A549 (cell line): ENCODE measurements around the gene MAFF. TPM values are rescaled to one million over a fixed set of nuclear protein-coding genes. Genes with fewer than 3 reads are reported as not detected.
"Not testable (repeated sequence)": the region's sequence is repeated elsewhere in the genome, so short reads cannot be mapped to it uniquely, and the experiment has no call there.

Experiments
- ATAC-seq, 2 experiments: fragments of 200-7000 bp in 1 of 2; fragments of >200 bp in 1 of 2; cut with Nextera tagmentation in 1 of 2; cut with Tn5 transposase in 1 of 2; 3 replicates each; pipeline versions ENCODE4 v1.8.0 to v1.9.1; 2018 to 2020; ENCODE audit warnings: mild to moderate bottlenecking in 1 of 2, moderate library complexity in 1 of 2
- CTCF ChIA-PET: fragments of 300-600 bp; sonication (Branson Sonifier 250); formaldehyde crosslinking; extraction: SDS; loops from one replicate; lab custom pipeline; 2021; ENCODE audit warnings: antibody characterized with exemption, inconsistent platforms; lab: Yijun Ruan, JAX
- POLR2A ChIA-PET: fragments of 350-600 bp; formaldehyde crosslinking; extraction: SDS; loops from one replicate; lab custom pipeline; 2021; ENCODE audit warnings: antibody characterized with exemption, inconsistent platforms; lab: Yijun Ruan, JAX
- DNase-seq, 2 experiments: peaks; one replicate each; pipeline versions ENCODE4 v3.0.0 to v3.0.0-alpha.2; 2011 to 2016; ENCODE audit warnings: low read depth in 1 of 2, low spot score in 1 of 2
- FAIRE-seq: peaks from 2 replicates; lab custom pipeline; 2011; peaks lifted over from hg19 to GRCh38; lab: Jason Lieb, UNC
- H3K27ac ChIP-seq, 2 experiments: fragments of >200 bp; sonication (Bioruptor Twin); formaldehyde crosslinking; 3 replicates each; pipeline ENCODE4 v1.5.1; 2016 to 2017
- H3K4me1 ChIP-seq: fragments of >200 bp; sonication (Bioruptor Twin); formaldehyde crosslinking; 3 replicates; pipeline ENCODE4 v1.6.1; 2016
- H3K4me2 ChIP-seq: fragments of >200 bp; sonication (Bioruptor Twin); formaldehyde crosslinking; 3 replicates; pipeline ENCODE4 v1.6.1; 2016
- H3K4me3 ChIP-seq: fragments of >200 bp; sonication (Bioruptor Twin); formaldehyde crosslinking; 3 replicates; pipeline ENCODE4 v1.5.1; 2016
- H3K9me3 ChIP-seq: fragments of >200 bp; sonication (Bioruptor Twin); formaldehyde crosslinking; 3 replicates; pipeline ENCODE4 v1.6.1; 2016
- BHLHE40 ChIP-seq: IDR thresholded peaks from 2 replicates; pipeline ENCODE4 v1.6.1; 2012; ENCODE audit warnings: low read depth, low read length, inconsistent platforms
- CBX2 ChIP-seq: fragments of 200-600 bp; sonication (generic); IDR thresholded peaks from 2 replicates; pipeline ENCODE4 v1.6.1; 2016; ENCODE audit warnings: low read depth, mild to moderate bottlenecking, borderline replicate concordance
- CHD2 ChIP-seq: fragments of 150-350 bp; IDR thresholded peaks from 2 replicates; pipeline ENCODE4 v1.6.1; 2014; ENCODE audit warnings: low read length; ENCODE audit not compliant: partially characterized antibody
- CHD4 ChIP-seq: fragments of 200-600 bp; sonication (generic); IDR thresholded peaks from 2 replicates; pipeline ENCODE4 v1.6.1; 2016; ENCODE audit warnings: antibody characterized with exemption, mild to moderate bottlenecking, borderline replicate concordance
- EHF ChIP-seq: fragments of 250-450 bp; sonication (Bioruptor Pico); IDR thresholded peaks from 2 replicates; pipeline ENCODE4 v1.5.0; 2020; ENCODE audit warnings: mild to moderate bottlenecking
- EP300 ChIP-seq, 2 experiments: fragments of >200 bp; sonication (Bioruptor Twin); formaldehyde crosslinking; IDR thresholded peaks; 2 replicates in 1 of 2; 3 replicates in 1 of 2; pipeline ENCODE4 v1.6.1; 2016 to 2017
- ESRRA ChIP-seq: fragments of 150-350 bp; IDR thresholded peaks from 2 replicates; pipeline ENCODE4 v1.6.1; 2014; ENCODE audit warnings: mild to moderate bottlenecking, low read length, borderline replicate concordance
- FOSB ChIP-seq: fragments of 250-450 bp; sonication (Bioruptor Pico); IDR thresholded peaks from 2 replicates; pipeline ENCODE4 v1.5.0; 2020; ENCODE audit warnings: mild to moderate bottlenecking, moderate library complexity
- FOSL2 ChIP-seq, 2 experiments: fragments of 450-650 bp in 1 of 2; fragments of >200 bp in 1 of 2; sonication (Bioruptor Twin) in 1 of 2; formaldehyde crosslinking; IDR thresholded peaks; 2 replicates each; pipeline versions ENCODE4 v1.5.0 to v1.6.1; 2016 to 2020; ENCODE audit warnings: mild to moderate bottlenecking in 1 of 2, moderate library complexity in 1 of 2
- GATA3 ChIP-seq: IDR thresholded peaks from 2 replicates; pipeline ENCODE4 v1.6.1; 2012; ENCODE audit warnings: borderline replicate concordance
- HES2 ChIP-seq: fragments of >200 bp; sonication (Bioruptor Twin); formaldehyde crosslinking; IDR thresholded peaks from 2 replicates; pipeline ENCODE4 v1.6.1; 2016
- HOXB5 ChIP-seq: fragments of 250-450 bp; sonication (Bioruptor Pico); IDR thresholded peaks from 2 replicates; pipeline ENCODE4 v1.5.0; 2020; ENCODE audit warnings: mild to moderate bottlenecking, moderate library complexity
- JUN ChIP-seq, 2 experiments: fragments of >200 bp; sonication (Bioruptor Twin); formaldehyde crosslinking; IDR thresholded peaks; 2 replicates in 1 of 2; 3 replicates in 1 of 2; pipeline ENCODE4 v1.6.1; 2016 to 2017
- JUNB ChIP-seq: fragments of >200 bp; sonication (Bioruptor Twin); formaldehyde crosslinking; IDR thresholded peaks from 2 replicates; pipeline ENCODE4 v1.6.1; 2016
- KDM5A ChIP-seq: fragments of 200-600 bp; sonication (generic); IDR thresholded peaks from 2 replicates; pipeline ENCODE4 v1.6.1; 2016; ENCODE audit warnings: antibody characterized with exemption, mild to moderate bottlenecking
- MAX ChIP-seq: IDR thresholded peaks from 2 replicates; pipeline ENCODE4 v1.6.1; 2012
- NR3C1 ChIP-seq: fragments of >200 bp; sonication (Bioruptor Twin); formaldehyde crosslinking; IDR thresholded peaks from 3 replicates; pipeline ENCODE4 v1.6.1; 2017
- PHF8 ChIP-seq: fragments of 200-600 bp; sonication (generic); IDR thresholded peaks from 2 replicates; pipeline ENCODE4 v1.6.1; 2016; ENCODE audit warnings: low read depth, mild to moderate bottlenecking, antibody characterized with exemption, moderate library complexity, borderline replicate concordance
- RAD21 ChIP-seq, 2 experiments: fragments of >200 bp in 1 of 2; sonication (Bioruptor Twin) in 1 of 2; formaldehyde crosslinking in 1 of 2; IDR thresholded peaks in 1 of 2; conservative IDR thresholded peaks in 1 of 2; 2 replicates in 1 of 2; 3 replicates in 1 of 2; pipeline ENCODE4 v1.6.1; 2012 to 2018; ENCODE audit warnings: inconsistent platforms in 1 of 2
- RNF2 ChIP-seq: fragments of 200-600 bp; sonication (generic); IDR thresholded peaks from 2 replicates; pipeline ENCODE4 v1.6.1; 2016; ENCODE audit warnings: low read depth, mild to moderate bottlenecking, antibody characterized with exemption, moderate library complexity, borderline replicate concordance
- TP53 ChIP-seq: fragments of 250-450 bp; sonication (Bioruptor Pico); IDR thresholded peaks from 2 replicates; pipeline ENCODE4 v1.5.0; 2021; ENCODE audit warnings: mild to moderate bottlenecking, moderate library complexity
- USF2 ChIP-seq: fragments of 450-650 bp; IDR thresholded peaks from 2 replicates; pipeline ENCODE4 v1.6.1; 2014; ENCODE audit warnings: antibody characterized with exemption
- ZFP36 ChIP-seq: fragments of 450-650 bp; IDR thresholded peaks from 2 replicates; pipeline ENCODE4 v1.6.1; 2014; ENCODE audit warnings: borderline replicate concordance; ENCODE audit not compliant: partially characterized antibody
- ZSCAN20 ChIP-seq: fragments of 250-450 bp; sonication (Bioruptor Pico); IDR thresholded peaks from 2 replicates; pipeline ENCODE4 v1.8.0; 2022; ENCODE audit warnings: mild to moderate bottlenecking, moderate library complexity
- WGBS: methylation state at CpG from one replicate; pipeline ENCODE4 v1.1.6; 2017; ENCODE audit errors: missing lambda C conversion rate; 5-methylcytosine and 5-hydroxymethylcytosine counted together
- polyA plus RNA-seq, 4 experiments: library from polyadenylated mRNA; depleted of rRNA in 3 of 4; stranded (reverse); fragments of >200 nt; fragmentation: RNase III in 1 of 4; extraction: RNeasy Plus Mini Kit Qiagen cat#74134 plus additional on column Dnase treatment in 1 of 4; gene quantifications; 2 replicates in 3 of 4; 3 replicates in 1 of 4; pipeline ENCODE4 v1.2.3, GENCODE V29; 2011 to 2017

Gene MAFF
- polyA plus RNA-seq, 2 of the 4 experiments (the other 2 are of a cell fraction), result 3.2 to 4.0 TPM

GRCh38 chr22:38177926-38178604 is 23.7 kb upstream of the MAFF start:
- DNase-seq, result peak; percentile 74 to 82
- ChIA-PET CTCF (interaction anchor here (1.0 to 3.6 kb wide), 5 partner anchors 12 to 126 kb away, joined by 3 to 19 read pairs (median 4); no protein-coding TSS in a partner anchor), POLR2A (no interaction called here)
- peak; percentile 58; a peak in 4 of 6 replicates for ATAC-seq
- Histone ChIP-seq H3K27ac (peak overlapping the region; percentile 92 to 94), H3K9me3 (no peaks in the 10 kb centered on the region), H3K4me2 (peak overlapping the region; percentile 89), H3K4me1 (peaks cover 44% of the 10 kb centered on the region), H3K4me3 (no peak overlapping the region)
- FAIRE-seq, result no peak
- TF ChIP-seq EHF (no peak), NR3C1 (no peak), MAX (peak; percentile 69), JUNB (peak; percentile 24; the same call in 1 of the 2 replicates), BHLHE40 (peak; percentile 61), PHF8 (no peak), HOXB5 (CRISPR knock-in tag) (no peak), GATA3 (peak; percentile 44; the same call in 1 of the 2 replicates), ESRRA (no peak), FOSL2 (IDR thresholded peaks at IDR 0.05) (0 out of 2 replicates have a peak, but pooled peaks have one; percentile 17), FOSL2 (CRISPR knock-in tag; IDR thresholded peaks at IDR 0.05) (peak; percentile 92), ZFP36 (peak; percentile 31)
- 31% methylated on average over 14 of the region's 15 CpGs for WGBS

GRCh38 chr22:38178605-38178937 is 23.2 kb upstream of the MAFF start:
- H3K4me3 ChIP-seq, DNase-seq, POLR2A ChIA-PET, ATAC-seq, FAIRE-seq, H3K9me3 ChIP-seq: not testable (repeated sequence)
- CTCF ChIA-PET, result interaction anchor here (1.0 to 3.6 kb wide), 4 partner anchors 59 to 127 kb away, joined by 3 to 19 read pairs (median 4); no protein-coding TSS in a partner anchor
- peaks cover 42% of the 10 kb centered on the region for H3K4me1 ChIP-seq
- H3K27ac ChIP-seq, result peak overlapping the region; percentile 92 to 94
- peak overlapping the region; percentile 89; the same call in 2 of the 3 replicates for H3K4me2 ChIP-seq
- 93% methylated on average over 6 of the region's 7 CpGs for WGBS

- Histone ChIP-seq H3K9me3 (no peaks in the 10 kb centered on the region), H3K4me3 (peak overlapping the region; percentile 58), H3K4me1 (peaks cover 42% of the 10 kb centered on the region)
- WGBS, result 24% methylated on average over 12 of the region's 14 CpGs
- no peak for DNase-seq
- TF ChIP-seq USF2, result peak; percentile 66
- no peak for TF ChIP-seq CHD2
- TF ChIP-seq EP300 (IDR thresholded peaks at IDR 0.05), result no peak
- TF ChIP-seq, all 56 proteins: peak for 1
- FAIRE-seq (no peak), ATAC-seq (peak; percentile 4 to 15; a peak in 3 of 6 replicates)
- H3K27ac ChIP-seq, result peak overlapping the region; percentile 92 to 94
- ChIA-PET POLR2A (interaction anchor here (0.7 to 1.7 kb wide), 3 partner anchors 11 to 35 kb away, joined by 3 to 14 read pairs (median 5); partner anchors contain the start of gene MAFF), CTCF (interaction anchor here (0.6 to 3.6 kb wide), 4 partner anchors 19 to 172 kb away, joined by 3 to 19 read pairs (median 3); no protein-coding TSS in a partner anchor)
- peak overlapping the region; percentile 89 for H3K4me2 ChIP-seq
These were observed 20.8 kb upstream of the MAFF start for GRCh38 chr22:38180841-38181452.

GRCh38 chr22:38181453-38182200 is 20.2 kb upstream of the MAFF start, which contains the start of gene PLA2G6:
TSS of gene PLA2G6 (minus strand) at chr22:38181830. CDS start at chr22:38169426, 12,404 bp downstream.
- Histone ChIP-seq H3K4me2 (peak within 1 kb of the TSS; percentile 89), H3K4me3 (peak within 1 kb of the TSS; percentile 58), H3K4me1 (peaks cover 42% of the 10 kb centered on the region), H3K27ac (peak within 1 kb of the TSS; percentile 92 to 94), H3K9me3 (no peaks in the 10 kb centered on the region)
- POLR2A ChIA-PET, result interaction anchor here (0.5 to 1.7 kb wide), 6 partner anchors 11 to 621 kb away, joined by 3 to 14 read pairs (median 4); partner anchors contain the start of gene MAFF
- DNase-seq (peak; percentile 91 to 98), FAIRE-seq (no peak), ATAC-seq (peak; percentile 92)
- CTCF ChIA-PET, result interaction anchor here (0.6 to 1.0 kb wide), 2 partner anchors 13 to 18 kb away, joined by 3 read pairs; no protein-coding TSS in a partner anchor
- WGBS, result 2% methylated on average over 21 of the region's 48 CpGs
- peak; percentile 47; the same call in 1 of the 2 replicates for TF ChIP-seq MAX
- TF ChIP-seq ZSCAN20, result no peak
- TF ChIP-seq RNF2, result no peak
- no peak for TF ChIP-seq FOSB (CRISPR knock-in tag)
- TF ChIP-seq GATA3, result no peak
- TF ChIP-seq CHD4, result no peak
- no peak for TF ChIP-seq TP53
- TF ChIP-seq CBX2, result no peak
- TF ChIP-seq JUN (IDR thresholded peaks at IDR 0.05), result no peak
- TF ChIP-seq USF2, result peak; percentile 95
- TF ChIP-seq HES2, result no peak
- no peak for TF ChIP-seq JUNB
- no peak for TF ChIP-seq RAD21 (conservative IDR thresholded peaks at IDR 0.05 in 1 of 2, IDR thresholded peaks at IDR 0.05 in 1 of 2)
- TF ChIP-seq KDM5A, result no peak
- TF ChIP-seq ESRRA, result 0 out of 2 replicates have a peak, but pooled peaks have one; percentile 21
